Nephron progenitor cell (in vitro differentiated cells): ENCODE data around the gene CSNK1G2.

ENCODE experiments used
- DNase-seq: peaks from one replicate; pipeline ENCODE4 v3.0.0; 2021
- H3K27ac Mint-ChIP-seq: 2 replicates; pipeline ENCODE4 v1.8.0; 2021; ENCODE audit warnings: mild to moderate bottlenecking, moderate library complexity, mixed read lengths
- H3K27me3 Mint-ChIP-seq: 2 replicates; pipeline ENCODE4 v1.8.0; 2021; ENCODE audit warnings: mild to moderate bottlenecking, low read depth, mixed read lengths; ENCODE audit not compliant: poor library complexity
- H3K36me3 Mint-ChIP-seq: 2 replicates; pipeline ENCODE4 v1.8.0; 2021; ENCODE audit warnings: low read depth, mixed read lengths
- H3K4me1 Mint-ChIP-seq: 2 replicates; pipeline ENCODE4 v1.8.0; 2021; ENCODE audit warnings: mixed read lengths
- H3K4me3 Mint-ChIP-seq: 2 replicates; pipeline ENCODE4 v1.8.0; 2021; ENCODE audit warnings: mild to moderate bottlenecking, moderate library complexity, mixed read lengths
- H3K9me3 Mint-ChIP-seq: 2 replicates; pipeline ENCODE4 v1.8.0; 2021; ENCODE audit warnings: mild to moderate bottlenecking, moderate library complexity, mixed read lengths
- TF ChIP-seq, protein P1 (sequence below): fragments of 200-600 bp; sonication (generic); IDR thresholded peaks from 2 replicates; pipeline ENCODE4 v1.5.0; 2021; ENCODE audit warnings: antibody characterized with exemption

CSNK1G2 gene

DNA sequence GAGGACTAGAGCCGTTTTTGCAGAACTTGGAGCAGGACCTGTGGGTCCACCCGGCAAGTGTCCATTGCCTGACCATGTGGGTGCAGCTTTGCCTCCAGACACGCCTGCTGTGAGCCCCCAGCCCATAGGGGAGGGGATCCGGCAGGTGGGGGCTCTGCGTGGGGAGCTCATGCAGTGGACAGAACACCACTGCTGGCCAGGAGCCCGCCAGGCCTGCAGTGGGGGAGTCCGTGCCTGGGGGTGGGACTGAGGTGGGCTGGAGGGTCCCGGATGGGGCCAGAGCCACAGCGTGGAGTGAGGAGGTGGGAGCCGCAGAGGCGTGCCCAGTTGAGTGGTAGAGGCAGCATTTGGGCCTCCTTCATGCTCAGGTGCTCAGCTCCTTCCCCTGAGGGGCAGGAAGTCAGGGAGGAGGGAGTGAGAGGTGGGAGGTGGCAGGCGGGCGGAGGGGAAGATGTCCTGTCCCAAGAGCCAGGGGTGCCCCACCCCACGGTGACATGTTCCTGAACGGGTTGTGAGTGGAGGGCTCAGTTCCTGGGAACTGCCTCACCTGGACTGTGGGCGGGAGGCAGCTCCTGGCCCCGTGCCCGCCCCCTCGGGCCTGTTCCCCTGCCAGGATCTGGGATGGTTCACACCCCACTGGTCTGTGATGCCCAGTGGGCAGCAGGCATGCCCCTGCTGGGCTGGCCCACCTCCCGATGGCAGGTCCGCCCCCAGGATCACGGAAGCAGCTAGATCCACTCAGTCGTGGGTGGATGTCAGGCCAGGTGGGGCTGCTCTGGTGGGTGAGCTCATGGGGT, 27.0 kb upstream of the CSNK1G2 start:
- no peaks in the 10 kb centered on the region for H3K27me3 Mint-ChIP-seq
- H3K4me1 Mint-ChIP-seq: no peaks in the 10 kb centered on the region
- DNase-seq: no peak
- H3K4me3 Mint-ChIP-seq: no peak overlapping the region
- TF ChIP-seq, protein P1, sequence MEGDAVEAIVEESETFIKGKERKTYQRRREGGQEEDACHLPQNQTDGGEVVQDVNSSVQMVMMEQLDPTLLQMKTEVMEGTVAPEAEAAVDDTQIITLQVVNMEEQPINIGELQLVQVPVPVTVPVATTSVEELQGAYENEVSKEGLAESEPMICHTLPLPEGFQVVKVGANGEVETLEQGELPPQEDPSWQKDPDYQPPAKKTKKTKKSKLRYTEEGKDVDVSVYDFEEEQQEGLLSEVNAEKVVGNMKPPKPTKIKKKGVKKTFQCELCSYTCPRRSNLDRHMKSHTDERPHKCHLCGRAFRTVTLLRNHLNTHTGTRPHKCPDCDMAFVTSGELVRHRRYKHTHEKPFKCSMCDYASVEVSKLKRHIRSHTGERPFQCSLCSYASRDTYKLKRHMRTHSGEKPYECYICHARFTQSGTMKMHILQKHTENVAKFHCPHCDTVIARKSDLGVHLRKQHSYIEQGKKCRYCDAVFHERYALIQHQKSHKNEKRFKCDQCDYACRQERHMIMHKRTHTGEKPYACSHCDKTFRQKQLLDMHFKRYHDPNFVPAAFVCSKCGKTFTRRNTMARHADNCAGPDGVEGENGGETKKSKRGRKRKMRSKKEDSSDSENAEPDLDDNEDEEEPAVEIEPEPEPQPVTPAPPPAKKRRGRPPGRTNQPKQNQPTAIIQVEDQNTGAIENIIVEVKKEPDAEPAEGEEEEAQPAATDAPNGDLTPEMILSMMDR: no peak
- no peaks in the 10 kb centered on the region for H3K9me3 Mint-ChIP-seq
- no peak overlapping the region for H3K27ac Mint-ChIP-seq
- peaks cover 23% of the 10 kb centered on the region for H3K36me3 Mint-ChIP-seq

DNA sequence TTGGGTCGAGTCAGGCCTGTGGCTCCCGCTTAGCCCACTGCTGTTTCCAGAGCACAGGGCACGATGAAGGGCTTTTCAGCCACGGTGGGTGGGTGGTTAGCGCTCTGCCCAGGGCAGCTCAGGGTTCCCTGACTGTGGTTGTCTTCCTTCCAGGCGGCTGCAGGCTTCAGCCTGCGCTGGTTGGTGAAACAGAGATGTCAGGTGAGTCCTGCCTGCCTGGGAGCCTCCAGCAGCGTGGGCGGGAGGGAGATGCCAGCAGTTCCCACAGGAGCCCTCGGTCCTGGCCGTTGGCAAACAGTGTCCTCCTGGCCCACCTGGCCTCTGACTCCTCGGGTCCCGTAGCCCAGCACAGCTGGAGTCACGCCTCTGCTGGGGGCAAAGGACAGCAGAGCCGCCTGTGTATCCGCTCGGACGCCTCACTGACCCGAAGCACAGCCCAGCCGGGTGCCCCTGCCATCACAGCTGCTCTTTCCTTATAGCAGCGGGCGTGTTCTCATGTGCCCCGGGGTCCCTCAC, 26.1 kb upstream of the CSNK1G2 start:
- H3K27ac Mint-ChIP-seq: no peak overlapping the region
- H3K27me3 Mint-ChIP-seq: no peaks in the 10 kb centered on the region
- no peak overlapping the region for H3K4me3 Mint-ChIP-seq
- TF ChIP-seq, protein P1: no peak
- no peaks in the 10 kb centered on the region for H3K9me3 Mint-ChIP-seq
- DNase-seq: no peak
- H3K4me1 Mint-ChIP-seq: no peaks in the 10 kb centered on the region
- H3K36me3 Mint-ChIP-seq: peaks cover 23% of the 10 kb centered on the region

DNA sequence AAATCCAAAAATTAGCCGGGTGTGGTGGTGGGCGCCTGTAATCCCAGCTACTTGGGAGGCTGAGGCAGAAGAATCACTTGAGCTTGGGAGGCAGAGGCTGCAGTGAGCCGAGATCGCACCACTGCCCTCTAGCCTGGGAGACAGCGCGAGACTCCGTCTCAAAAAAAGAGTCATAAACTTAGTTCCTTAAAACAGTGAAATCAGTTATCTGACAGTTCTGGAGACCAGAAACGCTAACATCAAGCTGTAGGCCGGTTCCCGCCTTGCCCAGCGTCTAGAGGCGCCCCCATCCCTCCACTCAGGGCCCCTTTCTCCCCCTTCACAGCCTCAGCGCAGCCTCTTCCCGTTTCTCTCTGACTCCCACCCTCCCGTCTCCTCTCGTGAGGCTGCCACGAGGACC, 23.8 kb upstream of the CSNK1G2 start:
- H3K4me1 Mint-ChIP-seq: no peaks in the 10 kb centered on the region
- TF ChIP-seq, protein P1: no peak
- no peak overlapping the region for H3K4me3 Mint-ChIP-seq
- H3K27ac Mint-ChIP-seq: peak overlapping the region; percentile 71
- DNase-seq: no peak
- H3K27me3 Mint-ChIP-seq: no peaks in the 10 kb centered on the region
- peaks cover 35% of the 10 kb centered on the region for H3K36me3 Mint-ChIP-seq
- no peaks in the 10 kb centered on the region for H3K9me3 Mint-ChIP-seq

DNA sequence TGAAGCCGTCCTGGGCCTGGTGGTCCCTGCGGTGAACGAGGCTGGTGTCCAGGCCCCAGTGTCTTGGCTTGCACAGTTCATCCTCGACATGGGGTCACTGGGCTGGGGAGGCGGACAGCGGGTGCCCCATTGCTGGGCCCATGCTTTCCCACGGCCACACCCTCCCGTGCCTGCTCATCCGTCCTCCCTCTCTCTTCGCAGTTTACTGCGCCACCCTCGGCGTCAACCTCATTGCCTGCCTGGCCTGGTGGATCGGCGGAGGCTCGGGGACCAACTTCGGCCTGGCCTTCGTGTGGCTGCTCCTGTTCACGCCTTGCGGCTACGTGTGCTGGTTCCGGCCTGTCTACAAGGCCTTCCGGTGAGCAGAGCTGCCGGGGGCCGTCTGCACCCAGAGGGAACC, 23.0 kb upstream of the CSNK1G2 start:
- Mint-ChIP-seq H3K27me3 (no peaks in the 10 kb centered on the region), H3K27ac (no peak overlapping the region), H3K4me3 (no peak overlapping the region), H3K4me1 (no peaks in the 10 kb centered on the region), H3K36me3 (peaks cover 42% of the 10 kb centered on the region), H3K9me3 (no peaks in the 10 kb centered on the region)
- no peak for DNase-seq
- TF ChIP-seq, protein P1: no peak

DNA sequence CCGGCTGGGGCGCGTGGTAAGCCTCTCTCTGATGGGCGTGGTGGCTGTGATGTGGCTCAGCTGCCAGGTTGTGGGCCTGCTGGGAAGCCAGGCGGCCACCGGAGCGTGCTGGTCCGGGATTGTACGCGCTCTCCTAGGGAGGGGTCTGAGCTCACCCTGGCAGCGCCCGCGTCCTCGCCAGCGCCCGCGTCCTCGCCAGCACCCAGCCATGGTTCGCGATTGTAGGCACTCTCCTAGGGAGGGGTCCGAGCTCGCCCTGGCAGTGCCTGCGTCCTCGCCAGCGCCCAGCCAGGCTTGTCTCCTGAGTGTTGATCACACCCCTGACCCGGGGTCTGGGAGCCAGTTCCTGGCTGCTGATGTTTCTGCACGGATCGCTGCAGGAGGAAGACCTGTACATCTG, 22.0 kb upstream of the CSNK1G2 start:
- H3K4me3 Mint-ChIP-seq: no peak overlapping the region
- no peaks in the 10 kb centered on the region for H3K9me3 Mint-ChIP-seq
- no peak overlapping the region for H3K27ac Mint-ChIP-seq
- TF ChIP-seq, protein P1: no peak
- no peaks in the 10 kb centered on the region for H3K4me1 Mint-ChIP-seq
- H3K36me3 Mint-ChIP-seq: peaks cover 38% of the 10 kb centered on the region
- H3K27me3 Mint-ChIP-seq: no peaks in the 10 kb centered on the region
- no peak for DNase-seq

DNA sequence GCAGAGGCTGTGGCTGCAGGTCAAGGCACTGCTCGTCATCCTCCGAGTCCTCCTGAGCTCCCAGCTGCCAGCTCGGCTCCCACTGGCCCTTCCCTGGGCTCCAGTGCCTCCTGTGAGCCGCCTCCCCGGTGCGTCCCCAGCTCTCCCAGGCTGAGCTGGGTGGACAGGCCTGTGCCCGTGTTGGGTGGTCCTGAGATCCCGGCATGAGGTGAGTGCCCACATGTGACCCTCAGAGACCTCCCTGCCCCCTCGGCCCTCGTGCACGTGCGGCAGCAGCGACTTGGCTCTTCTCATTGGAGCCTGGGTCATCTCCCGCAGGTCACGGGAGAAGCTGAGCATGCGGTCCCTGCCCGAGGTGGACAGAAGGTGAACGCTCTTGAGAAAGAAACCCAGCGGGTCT, 20.3 kb upstream of the CSNK1G2 start:
- TF ChIP-seq, protein P1: no peak
- Mint-ChIP-seq H3K4me3 (no peak overlapping the region), H3K27ac (no peak overlapping the region), H3K9me3 (no peaks in the 10 kb centered on the region), H3K36me3 (peaks cover 38% of the 10 kb centered on the region), H3K27me3 (no peaks in the 10 kb centered on the region), H3K4me1 (no peaks in the 10 kb centered on the region)
- no peak for DNase-seq
